NCI-H2227 treated with DMSO at 0.1 percent for 48 hours (cell line): Measurements from ENCODE around the gene DDX27.

Experiments
- DNase-seq: peaks from one replicate; lab custom pipeline; 2025; lab: John Stamatoyannopoulos, UW

Gene DDX27

GRCh38 chr20:49291200-49291599, 72.0 kb downstream of the DDX27 start:
- no peak for DNase-seq

DNA sequence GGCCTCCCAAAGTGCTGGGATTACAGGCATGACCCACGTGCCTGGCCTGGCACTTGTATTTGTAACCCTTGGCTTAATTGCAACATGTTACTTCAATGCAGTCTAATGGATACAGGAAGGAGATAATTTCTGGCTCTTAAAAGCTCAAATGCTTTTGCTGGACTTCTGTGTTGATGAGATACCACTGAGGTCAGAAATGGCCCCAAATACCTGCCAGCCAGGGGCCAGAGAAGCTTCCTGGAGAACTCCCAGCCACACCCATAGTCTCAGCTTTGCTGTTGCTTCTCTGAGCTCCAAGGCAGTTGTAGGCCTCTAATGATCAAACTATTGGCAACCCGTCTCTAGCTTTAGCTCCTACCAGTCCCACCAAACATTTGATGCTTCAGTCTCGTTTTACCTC, 72.8 kb downstream of the DDX27 start:
- no peak for DNase-seq

- DNase-seq: no peak
These were observed 73.9 kb downstream of the DDX27 start for GRCh38 chr20:49293122-49293521.
